ENCODE data around the gene ZXDB. TPM values are rescaled to one million over a fixed set of nuclear protein-coding genes. Genes with fewer than 3 reads are reported as not detected.
"Not testable (repeated sequence)": the region's sequence is repeated elsewhere in the genome, so short reads cannot be mapped to it uniquely, and the experiment has no call there.

Gene ZXDB
- total RNA-seq, 1 donor from 2014 or later, result 17.9 TPM

GRCh38 chrX:57587062-57587461 is 4.7 kb upstream of the ZXDB start:
- DNase-seq (ENCODE audit: low read depth), result no peak
- TF ChIP-seq CTCF (IDR thresholded peaks at IDR 0.05; ENCODE audit: insufficient read depth, low read length, severe bottlenecking), result no peak
- Histone ChIP-seq H3K4me3 (ENCODE audit: low read depth, low read length) (no peak overlapping the region), H3K36me3 (ENCODE audit: control insufficient read depth, insufficient read depth, low read length) (no peaks in the 10 kb centered on the region), H3K27me3 (ENCODE audit: control insufficient read depth, insufficient read depth, low read length) (no peaks in the 10 kb centered on the region)
- no peak for FAIRE-seq

- Histone ChIP-seq H3K27me3 (ENCODE audit: control insufficient read depth, insufficient read depth, low read length) (no peaks in the 10 kb centered on the region), H3K36me3 (ENCODE audit: control insufficient read depth, insufficient read depth, low read length) (no peaks in the 10 kb centered on the region), H3K4me3 (ENCODE audit: low read depth, low read length) (no peak overlapping the region)
- TF ChIP-seq CTCF (IDR thresholded peaks at IDR 0.05; ENCODE audit: insufficient read depth, low read length, severe bottlenecking), result no peak
- FAIRE-seq (no peak), DNase-seq (ENCODE audit: low read depth) (no peak)
Measured at GRCh38 chrX:57587607-57588006, 4.2 kb upstream of the ZXDB start.

GRCh38 chrX:57592160-57592893 is 516 bp downstream of the ZXDB start:
- not testable (repeated sequence) for DNase-seq (ENCODE audit: low read depth); H3K27me3 ChIP-seq (ENCODE audit: control insufficient read depth, insufficient read depth, low read length); FAIRE-seq; H3K36me3 ChIP-seq (ENCODE audit: control insufficient read depth, insufficient read depth, low read length)
- peak overlapping the region; percentile 49 for H3K4me3 ChIP-seq (ENCODE audit: low read depth, low read length)

- peak; percentile 19 for TF ChIP-seq CTCF (IDR thresholded peaks at IDR 0.05; ENCODE audit: insufficient read depth, low read length, severe bottlenecking)
Measured at GRCh38 chrX:57592894-57593215, 1.0 kb downstream of the ZXDB start.

GRCh38 chrX:57595381-57595811 is 3.6 kb downstream of the ZXDB start:
- Histone ChIP-seq H3K36me3 (ENCODE audit: control insufficient read depth, insufficient read depth, low read length) (no peaks in the 10 kb centered on the region), H3K27me3 (ENCODE audit: control insufficient read depth, insufficient read depth, low read length) (no peaks in the 10 kb centered on the region), H3K4me3 (ENCODE audit: low read depth, low read length) (peak overlapping the region; percentile 30)
- FAIRE-seq (no peak), DNase-seq (ENCODE audit: low read depth) (peak; percentile 85)
- TF ChIP-seq CTCF (IDR thresholded peaks at IDR 0.05; ENCODE audit: insufficient read depth, low read length, severe bottlenecking), result no peak

More at GRCh38 chrX:57592894-57593215, 1.0 kb downstream of the ZXDB start:
- not testable (repeated sequence) for H3K36me3 ChIP-seq (ENCODE audit: control insufficient read depth, insufficient read depth, low read length); DNase-seq (ENCODE audit: low read depth); H3K27me3 ChIP-seq (ENCODE audit: control insufficient read depth, insufficient read depth, low read length)
- FAIRE-seq, result peak; percentile 92
- H3K4me3 ChIP-seq (ENCODE audit: low read depth, low read length), result peak overlapping the region; percentile 49

GRCh38 chrX:57596109-57596508 is 4.3 kb downstream of the ZXDB start:
- no peak for TF ChIP-seq CTCF (IDR thresholded peaks at IDR 0.05; ENCODE audit: insufficient read depth, low read length, severe bottlenecking)
- Histone ChIP-seq H3K27me3 (ENCODE audit: control insufficient read depth, insufficient read depth, low read length) (no peaks in the 10 kb centered on the region), H3K4me3 (ENCODE audit: low read depth, low read length) (peak overlapping the region; percentile 30), H3K36me3 (ENCODE audit: control insufficient read depth, insufficient read depth, low read length) (no peaks in the 10 kb centered on the region)
- DNase-seq (ENCODE audit: low read depth) (no peak), FAIRE-seq (no peak)

Data from bronchial epithelial cell (primary cell).